H9 (cell line): Measurements from ENCODE around the gene SLC25A12. TPM values are rescaled to one million over a fixed set of nuclear protein-coding genes. Genes with fewer than 3 reads are reported as not detected.
"Not testable (repeated sequence)": the region's sequence is repeated elsewhere in the genome, so short reads cannot be mapped to it uniquely, and the experiment has no call there.

ENCODE experiments used
- DNase-seq: peaks from one replicate; pipeline ENCODE4 v3.0.0-alpha.2; 2017
- H2AFZ ChIP-seq: one replicate; pipeline ENCODE4 v1.6.1; 2013; ENCODE audit warnings: mild to moderate bottlenecking, low read length, control low read depth, moderate library complexity
- H2AK5ac ChIP-seq: 2 replicates; pipeline ENCODE4 v1.6.1; 2013; ENCODE audit warnings: low read length, control low read depth, mixed read lengths; ENCODE audit not compliant: insufficient read length
- H2BK120ac ChIP-seq: one replicate; pipeline ENCODE4 v1.6.1; 2013; ENCODE audit warnings: low read depth, mild to moderate bottlenecking, low read length, control low read depth, inconsistent platforms; ENCODE audit not compliant: poor library complexity, severe bottlenecking
- H2BK12ac ChIP-seq: 2 replicates; pipeline ENCODE4 v1.6.1; 2013; ENCODE audit warnings: low read length, control low read depth, mixed read lengths, low read depth; ENCODE audit not compliant: insufficient read length
- H2BK15ac ChIP-seq: 2 replicates; pipeline ENCODE4 v1.6.1; 2013; ENCODE audit warnings: low read depth, low read length, control low read depth
- H2BK20ac ChIP-seq: one replicate; pipeline ENCODE4 v1.6.1; 2013; ENCODE audit warnings: low read depth, mild to moderate bottlenecking, low read length, control low read depth, inconsistent platforms; ENCODE audit not compliant: poor library complexity, severe bottlenecking
- H2BK5ac ChIP-seq: 2 replicates; pipeline ENCODE4 v1.6.1; 2013; ENCODE audit warnings: low read length, control low read depth, mixed read lengths; ENCODE audit not compliant: insufficient read length
- H3K14ac ChIP-seq: 2 replicates; pipeline ENCODE4 v1.6.1; 2013; ENCODE audit warnings: low read length, control low read depth; ENCODE audit not compliant: insufficient read depth
- H3K18ac ChIP-seq: 2 replicates; pipeline ENCODE4 v1.6.1; 2013; ENCODE audit warnings: low read depth, mild to moderate bottlenecking, mixed read lengths, low read length, control low read depth; ENCODE audit not compliant: insufficient read length
- H3K23ac ChIP-seq: 2 replicates; pipeline ENCODE4 v1.6.1; 2013; ENCODE audit warnings: low read length, control low read depth, mixed read lengths, low read depth; ENCODE audit not compliant: insufficient read length
- H3K23me2 ChIP-seq: 2 replicates; pipeline ENCODE4 v1.6.1; 2013; ENCODE audit warnings: low read depth, mild to moderate bottlenecking, mixed read lengths, low read length, control low read depth; ENCODE audit not compliant: insufficient read length, poor library complexity, severe bottlenecking
- H3K27ac ChIP-seq: 2 replicates; pipeline ENCODE4 v1.5.1; 2013; ENCODE audit warnings: low read length, control low read depth, mixed read lengths, low read depth; ENCODE audit not compliant: insufficient read length
- H3K27me3 ChIP-seq: 2 replicates; pipeline ENCODE4 v1.6.1; 2013; ENCODE audit warnings: low read length, control low read depth, inconsistent platforms; ENCODE audit not compliant: insufficient read depth
- H3K4ac ChIP-seq: 2 replicates; pipeline ENCODE4 v1.6.1; 2013; ENCODE audit warnings: low read depth, mild to moderate bottlenecking, control low read depth, inconsistent platforms, low read length, moderate library complexity
- H3K4me1 ChIP-seq: 2 replicates; pipeline ENCODE4 v1.6.1; 2013; ENCODE audit warnings: low read length, control low read depth, inconsistent platforms; ENCODE audit not compliant: insufficient read depth
- H3K4me2 ChIP-seq: 2 replicates; pipeline ENCODE4 v1.6.1; 2013; ENCODE audit warnings: low read length, control low read depth, mixed read lengths; ENCODE audit not compliant: insufficient read length, insufficient read depth
- H3K56ac ChIP-seq: 2 replicates; pipeline ENCODE4 v1.6.1; 2013; ENCODE audit warnings: low read depth, mild to moderate bottlenecking, mixed read lengths, low read length, control low read depth; ENCODE audit not compliant: insufficient read length
- H3K79me1 ChIP-seq: 2 replicates; pipeline ENCODE4 v1.6.1; 2013; ENCODE audit warnings: low read depth, mild to moderate bottlenecking, moderate library complexity, low read length, control low read depth, inconsistent platforms; ENCODE audit not compliant: insufficient read depth, poor library complexity, severe bottlenecking
- H3K79me2 ChIP-seq: 2 replicates; pipeline ENCODE4 v1.6.1; 2013; ENCODE audit warnings: low read length, control low read depth, inconsistent platforms; ENCODE audit not compliant: insufficient read depth
- H3K9ac ChIP-seq: 2 replicates; pipeline ENCODE4 v1.6.1; 2013; ENCODE audit warnings: low read length, control low read depth, mixed read lengths; ENCODE audit not compliant: insufficient read length; ENCODE audit errors: extremely low read depth
- H3K9me3 ChIP-seq: one replicate; pipeline ENCODE4 v1.6.1; 2013; ENCODE audit warnings: low read depth, low read length, inconsistent platforms; ENCODE audit not compliant: control insufficient read depth
- H3T11ph ChIP-seq: one replicate; pipeline ENCODE4 v1.6.1; 2013; ENCODE audit warnings: mild to moderate bottlenecking, low read length, control low read depth, inconsistent platforms
- H4K20me1 ChIP-seq: one replicate; pipeline ENCODE4 v1.6.1; 2013; ENCODE audit not compliant: control insufficient read depth, insufficient read length, insufficient read depth
- H4K5ac ChIP-seq: 2 replicates; pipeline ENCODE4 v1.6.1; 2013; ENCODE audit warnings: low read depth, mild to moderate bottlenecking, mixed read lengths, low read length, control low read depth; ENCODE audit not compliant: insufficient read length
- H4K8ac ChIP-seq: replicated peaks from 2 replicates; pipeline ENCODE4 v1.6.1; 2013; ENCODE audit warnings: low read length, control low read depth, mixed read lengths, low read depth; ENCODE audit not compliant: insufficient read length
- H4K91ac ChIP-seq: 2 replicates; pipeline ENCODE4 v1.6.1; 2013; ENCODE audit warnings: low read depth, mild to moderate bottlenecking, moderate library complexity, mixed read lengths, low read length, control low read depth; ENCODE audit not compliant: insufficient read length
- H3K27ac Mint-ChIP-seq, 3 experiments: 2 replicates in 2 of 3; 3 replicates in 1 of 3; pipeline ENCODE4 v1.8.0; 2020 to 2021; ENCODE audit warnings: mixed read lengths in 3 of 3, mild to moderate bottlenecking in 1 of 3, moderate library complexity in 1 of 3
- H3K27me3 Mint-ChIP-seq: 2 replicates; pipeline ENCODE4 v1.8.0; 2021; ENCODE audit warnings: low read depth, mild to moderate bottlenecking, moderate library complexity, mixed read lengths
- H3K36me3 Mint-ChIP-seq, 3 experiments: 2 replicates in 2 of 3; 3 replicates in 1 of 3; pipeline ENCODE4 v1.8.0; 2020 to 2021; ENCODE audit warnings: low read depth in 3 of 3, mixed read lengths in 3 of 3; ENCODE audit not compliant: insufficient read depth in 1 of 3
- H3K4me1 Mint-ChIP-seq, 2 experiments: 2 replicates each; pipeline ENCODE4 v1.8.0; 2020; ENCODE audit warnings: mixed read lengths in 2 of 2
- H3K4me3 Mint-ChIP-seq, 2 experiments: 2 replicates in 1 of 2; 3 replicates in 1 of 2; pipeline ENCODE4 v1.8.0; 2020 to 2021; ENCODE audit warnings: mild to moderate bottlenecking in 2 of 2, mixed read lengths in 2 of 2, moderate library complexity in 1 of 2
- H3K9me3 Mint-ChIP-seq, 2 experiments: 2 replicates in 1 of 2; 3 replicates in 1 of 2; pipeline ENCODE4 v1.8.0; 2020; ENCODE audit warnings: mild to moderate bottlenecking in 2 of 2, mixed read lengths in 2 of 2, moderate library complexity in 1 of 2
- WGBS: extraction: QIAGEN DNeasy Blood & Tissue Kit; methylation state at CpG from one replicate; pipeline ENCODE4 v1.1.7; 2013; ENCODE audit warnings: missing lambda C conversion rate, low lambda C conversion rate, mixed read lengths; ENCODE audit not compliant: insufficient read length; ENCODE audit errors: extremely low coverage; 5-methylcytosine and 5-hydroxymethylcytosine counted together
- total RNA-seq: library from RNA; stranded (reverse); gene quantifications from 2 replicates; pipeline ENCODE4 v1.2.1, GENCODE V29; 2021

Gene SLC25A12
- total RNA-seq, 1 experiment from 2014 or later = 10.1 TPM

DNA sequence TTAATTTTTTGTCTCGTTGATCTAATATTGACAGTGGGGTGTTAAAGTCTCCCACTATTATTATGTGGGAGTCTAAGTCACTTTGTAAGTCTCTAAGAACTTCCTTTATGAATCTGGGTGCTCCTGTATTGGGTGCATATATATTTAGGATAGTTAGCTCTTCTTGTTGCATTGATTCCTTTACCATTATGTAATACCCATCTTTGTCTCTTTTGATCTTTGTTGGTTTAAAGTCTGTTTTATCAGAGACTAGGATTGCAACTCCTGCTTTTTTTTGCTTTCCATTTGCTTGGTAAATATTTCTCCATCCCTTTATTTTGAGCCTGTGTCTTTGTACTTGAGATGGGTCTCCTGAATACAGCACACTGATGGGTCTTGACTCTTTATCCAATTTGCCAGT is 135.3 kb downstream of the SLC25A12 start:
- not testable (repeated sequence) for H3K18ac ChIP-seq, H4K5ac ChIP-seq, H3K4me3 Mint-ChIP-seq, H3K56ac ChIP-seq, H2AFZ ChIP-seq, H2BK5ac ChIP-seq, H3T11ph ChIP-seq, H4K20me1 ChIP-seq, H3K23ac ChIP-seq, H3K4me1 ChIP-seq, H2BK15ac ChIP-seq, H2AK5ac ChIP-seq, DNase-seq, H3K27ac ChIP-seq, H3K9me3 Mint-ChIP-seq, H3K79me2 ChIP-seq, H3K23me2 ChIP-seq, H3K79me1 ChIP-seq, H4K91ac ChIP-seq, H4K8ac ChIP-seq, H3K9ac ChIP-seq, H2BK20ac ChIP-seq, H3K27me3 Mint-ChIP-seq, H2BK12ac ChIP-seq, H3K9me3 ChIP-seq, H3K27ac Mint-ChIP-seq, H2BK120ac ChIP-seq, H3K14ac ChIP-seq, H3K4ac ChIP-seq, H3K27me3 ChIP-seq, H3K4me2 ChIP-seq
- no CpG with 5 or more reads among the region's 1 CpG for WGBS
- peaks cover 8 to 11% of the 10 kb centered on the region in 2 experiments for H3K4me1 Mint-ChIP-seq
- H3K36me3 Mint-ChIP-seq = peaks cover 23 to 46% (median 31%) of the 10 kb centered on the region in 3 experiments
